HepG2 (cell line): ENCODE measurements around the gene DSCAM. TPM values are rescaled to one million over a fixed set of nuclear protein-coding genes. Genes with fewer than 3 reads are reported as not detected.

Experiments
- ATAC-seq: fragments of 200-7000 bp; cut with Tn5 transposase; 3 replicates; pipeline ENCODE4 v1.9.1; 2020; ENCODE audit warnings: mild to moderate bottlenecking, moderate library complexity
- BruUV-seq: library from RNA; stranded (reverse); fragments of 400-500 nt; replicated peaks from 2 replicates; lab custom pipeline; 2021; lab: Mats Ljungman, UMichigan
- CTCF ChIA-PET: fragments of 300-600 bp; formaldehyde crosslinking; extraction: SDS; loops from one replicate; lab custom pipeline; 2021; ENCODE audit warnings: low total read pairs, inconsistent platforms, low intra/inter-chr PET ratio; lab: Yijun Ruan, JAX
- POLR2A ChIA-PET: fragments of 350-600 bp; sonication (Branson Sonifier 250); formaldehyde crosslinking; loops from one replicate; lab custom pipeline; 2020; ENCODE audit warnings: antibody characterized with exemption, inconsistent platforms; lab: Yijun Ruan, JAX
- DNase-seq: peaks from one replicate; pipeline ENCODE4 v3.0.0-alpha.2; 2015; ENCODE audit warnings: low spot score
- FAIRE-seq: peaks from 3 replicates; lab custom pipeline; 2011; peaks lifted over from hg19 to GRCh38; lab: Jason Lieb, UNC
- H2AFZ ChIP-seq: one replicate; pipeline ENCODE4 v1.6.1; 2011; ENCODE audit warnings: low read length, inconsistent platforms
- H3K27ac ChIP-seq: fragments of 300-600 bp; 3 replicates; pipeline ENCODE4 v1.8.0; 2011; ENCODE audit warnings: mixed run types, mild to moderate bottlenecking, mixed read lengths, low read length, inconsistent platforms; ENCODE audit not compliant: insufficient read depth; ENCODE audit errors: extremely low read length
- H3K27me3 ChIP-seq, 2 experiments: fragments of 200-600 bp in 1 of 2; 2 replicates in 1 of 2; 3 replicates in 1 of 2; pipeline versions ENCODE4 v1.6.0 to v1.8.0; 2011; ENCODE audit warnings: low read length in 2 of 2, mild to moderate bottlenecking in 2 of 2, moderate library complexity in 2 of 2, inconsistent platforms in 1 of 2; ENCODE audit not compliant: insufficient read depth in 2 of 2, control insufficient read depth in 1 of 2
- H3K36me3 ChIP-seq, 2 experiments: fragments of 200-600 bp in 1 of 2; replicated peaks in 1 of 2; 2 replicates in 1 of 2; 3 replicates in 1 of 2; pipeline versions ENCODE4 v1.5.1 to v1.8.0; 2011; ENCODE audit warnings: low read length in 2 of 2, inconsistent platforms in 1 of 2; ENCODE audit not compliant: insufficient read depth in 2 of 2, control insufficient read depth in 1 of 2
- H3K4me1 ChIP-seq: 2 replicates; pipeline ENCODE4 v1.5.1; 2012; ENCODE audit warnings: low read length, inconsistent platforms; ENCODE audit not compliant: insufficient read depth
- H3K4me2 ChIP-seq: 2 replicates; pipeline ENCODE4 v1.6.0; 2011; ENCODE audit warnings: low read depth, low read length, inconsistent platforms
- H3K4me3 ChIP-seq, 3 experiments: fragments of 200-600 bp in 1 of 3; sonication (generic), shearing (Covaris generic) in 1 of 3; replicated peaks in 1 of 3; 2 replicates each; pipeline ENCODE4 v1.5.1; 2011 to 2016; ENCODE audit warnings: low read length in 3 of 3, inconsistent platforms in 2 of 3, low read depth in 2 of 3, mild to moderate bottlenecking in 2 of 3, control low read depth in 1 of 3, mixed read lengths in 1 of 3; ENCODE audit not compliant: insufficient read depth in 1 of 3
- H3K79me2 ChIP-seq: one replicate; pipeline ENCODE4 v1.6.1; 2011; ENCODE audit warnings: low read length, inconsistent platforms; ENCODE audit not compliant: insufficient read depth
- H3K9ac ChIP-seq: 2 replicates; pipeline ENCODE4 v1.6.0; 2011; ENCODE audit warnings: mild to moderate bottlenecking, low read depth, low read length, inconsistent platforms; ENCODE audit not compliant: insufficient read depth
- H3K9me3 ChIP-seq: 2 replicates; pipeline ENCODE4 v1.5.1; 2012; ENCODE audit warnings: mild to moderate bottlenecking, low read length
- H4K20me1 ChIP-seq: 2 replicates; pipeline ENCODE4 v1.6.0; 2011; ENCODE audit warnings: inconsistent platforms, mild to moderate bottlenecking, low read length, moderate library complexity; ENCODE audit not compliant: insufficient read depth
- FOXK1 ChIP-seq: sonication (generic); formaldehyde crosslinking; IDR thresholded peaks from 2 replicates; pipeline ENCODE4 v1.4.0; 2020; ENCODE audit warnings: low read depth, missing genetic modification reagents, borderline replicate concordance
- KLF9 ChIP-seq: IDR thresholded peaks from 2 replicates; pipeline ENCODE4 v1.6.1; 2016; ENCODE audit warnings: low read depth
- SCMH1 ChIP-seq: sonication (generic); formaldehyde crosslinking; IDR thresholded peaks from 2 replicates; pipeline ENCODE4 v1.9.0; 2021; ENCODE audit warnings: missing genetic modification reagents, mild to moderate bottlenecking, borderline replicate concordance
- SP2 ChIP-seq: sonication (generic); formaldehyde crosslinking; IDR thresholded peaks from 2 replicates; pipeline ENCODE4 v1.5.1; 2020; ENCODE audit warnings: mild to moderate bottlenecking, missing genetic modification reagents
- THAP8 ChIP-seq: sonication (generic); formaldehyde crosslinking; IDR thresholded peaks from 2 replicates; pipeline ENCODE4 v1.5.1; 2020; ENCODE audit warnings: missing genetic modification reagents, mild to moderate bottlenecking, borderline replicate concordance
- ZBTB3 ChIP-seq: sonication (generic); formaldehyde crosslinking; IDR thresholded peaks from 2 replicates; pipeline ENCODE4 v1.4.0; 2020; ENCODE audit warnings: low read depth, mild to moderate bottlenecking, moderate library complexity, missing genetic modification reagents, borderline replicate concordance
- ZNF563 ChIP-seq: sonication (generic); formaldehyde crosslinking; IDR thresholded peaks from 2 replicates; pipeline ENCODE4 v1.8.0; 2022; ENCODE audit warnings: mild to moderate bottlenecking, moderate library complexity, missing genetic modification reagents
- ZNF792 ChIP-seq: IDR thresholded peaks from 2 replicates; pipeline ENCODE4 v1.6.1; 2016
- WGBS: methylation state at CpG from one replicate; pipeline ENCODE4 v1.1.6; 2017; ENCODE audit warnings: low lambda C conversion rate; 5-methylcytosine and 5-hydroxymethylcytosine counted together
- in situ Hi-C: cut with HindIII; loops from 2 replicates; pipeline ENCODE4 v1.10.0; 2017; ENCODE audit warnings: low pct_unique_long_range_greater_than_20kb; ENCODE audit not compliant: extremely low pct_ligation_motif_present
- intact Hi-C: fragments of 100-400 bp; cut with micrococcal nuclease; formaldehyde crosslinking; loops from one replicate; pipeline ENCODE4 v1.10.0; 2022; ENCODE audit not compliant: unreplicated experiment
- polyA plus RNA-seq, 8 experiments: library from polyadenylated mRNA; depleted of rRNA in 3 of 8; stranded (reverse) in 7 of 8; unstranded in 1 of 8; fragments of >200 nt; fragmentation: Illumina TruSeq in 4 of 8; extraction: Trizol in 4 of 8; gene quantifications; 2 replicates each; pipeline versions ENCODE4 v1.2.1 to v1.2.3, GENCODE V29; 2011 to 2016; ENCODE audit warnings: low read depth in 4 of 8, missing spikeins in 1 of 8, mixed read lengths in 1 of 8; ENCODE audit not compliant: insufficient read depth in 1 of 8
- total RNA-seq, 5 experiments: library from RNA; depleted of rRNA; stranded (reverse); fragments of >200 nt; fragmentation: Illumina TruSeq; extraction: Trizol; gene quantifications; 2 replicates each; pipeline ENCODE4 v1.2.3, GENCODE V29; 2016; ENCODE audit warnings: low read depth in 1 of 5
- TF ChIP-seq, protein P1 (sequence below): sonication (generic); formaldehyde crosslinking; IDR thresholded peaks from 2 replicates; pipeline ENCODE4 v1.4.0; 2020; ENCODE audit warnings: mild to moderate bottlenecking, missing genetic modification reagents, borderline replicate concordance
- TF ChIP-seq, protein P2 (sequence below): sonication (generic); formaldehyde crosslinking; IDR thresholded peaks from 2 replicates; pipeline ENCODE4 v1.4.0; 2020; ENCODE audit warnings: missing genetic modification reagents

DSCAM gene
- total and polyA plus RNA-seq, 2 of the 13 experiments (the other 11 are each of a cell fraction or from before 2014, with no cell fraction given): not detected

- Histone ChIP-seq H3K27ac (no peak overlapping the region), H3K79me2 (no peaks in the 10 kb centered on the region), H3K27me3 (no peaks in the 10 kb centered on the region), H3K4me1 (no peaks in the 10 kb centered on the region), H3K4me3 (no peak overlapping the region), H3K36me3 (no peaks in the 10 kb centered on the region), H3K4me2 (no peak overlapping the region), H2AFZ (no peak overlapping the region), H4K20me1 (no peaks in the 10 kb centered on the region), H3K9ac (no peak overlapping the region), H3K9me3 (peaks cover 88% of the 10 kb centered on the region)
- ATAC-seq: no peak
- BruUV-seq: no TSS peak
- TF ChIP-seq ZNF563 (CRISPR knock-in tag) (no peak), SCMH1 (CRISPR knock-in tag) (no peak), THAP8 (CRISPR knock-in tag) (no peak), ZBTB3 (CRISPR knock-in tag) (no peak), KLF9 (CRISPR knock-in tag) (no peak), FOXK1 (CRISPR knock-in tag) (no peak), SP2 (no peak), ZNF792 (CRISPR knock-in tag) (no peak)
- TF ChIP-seq, protein P1, sequence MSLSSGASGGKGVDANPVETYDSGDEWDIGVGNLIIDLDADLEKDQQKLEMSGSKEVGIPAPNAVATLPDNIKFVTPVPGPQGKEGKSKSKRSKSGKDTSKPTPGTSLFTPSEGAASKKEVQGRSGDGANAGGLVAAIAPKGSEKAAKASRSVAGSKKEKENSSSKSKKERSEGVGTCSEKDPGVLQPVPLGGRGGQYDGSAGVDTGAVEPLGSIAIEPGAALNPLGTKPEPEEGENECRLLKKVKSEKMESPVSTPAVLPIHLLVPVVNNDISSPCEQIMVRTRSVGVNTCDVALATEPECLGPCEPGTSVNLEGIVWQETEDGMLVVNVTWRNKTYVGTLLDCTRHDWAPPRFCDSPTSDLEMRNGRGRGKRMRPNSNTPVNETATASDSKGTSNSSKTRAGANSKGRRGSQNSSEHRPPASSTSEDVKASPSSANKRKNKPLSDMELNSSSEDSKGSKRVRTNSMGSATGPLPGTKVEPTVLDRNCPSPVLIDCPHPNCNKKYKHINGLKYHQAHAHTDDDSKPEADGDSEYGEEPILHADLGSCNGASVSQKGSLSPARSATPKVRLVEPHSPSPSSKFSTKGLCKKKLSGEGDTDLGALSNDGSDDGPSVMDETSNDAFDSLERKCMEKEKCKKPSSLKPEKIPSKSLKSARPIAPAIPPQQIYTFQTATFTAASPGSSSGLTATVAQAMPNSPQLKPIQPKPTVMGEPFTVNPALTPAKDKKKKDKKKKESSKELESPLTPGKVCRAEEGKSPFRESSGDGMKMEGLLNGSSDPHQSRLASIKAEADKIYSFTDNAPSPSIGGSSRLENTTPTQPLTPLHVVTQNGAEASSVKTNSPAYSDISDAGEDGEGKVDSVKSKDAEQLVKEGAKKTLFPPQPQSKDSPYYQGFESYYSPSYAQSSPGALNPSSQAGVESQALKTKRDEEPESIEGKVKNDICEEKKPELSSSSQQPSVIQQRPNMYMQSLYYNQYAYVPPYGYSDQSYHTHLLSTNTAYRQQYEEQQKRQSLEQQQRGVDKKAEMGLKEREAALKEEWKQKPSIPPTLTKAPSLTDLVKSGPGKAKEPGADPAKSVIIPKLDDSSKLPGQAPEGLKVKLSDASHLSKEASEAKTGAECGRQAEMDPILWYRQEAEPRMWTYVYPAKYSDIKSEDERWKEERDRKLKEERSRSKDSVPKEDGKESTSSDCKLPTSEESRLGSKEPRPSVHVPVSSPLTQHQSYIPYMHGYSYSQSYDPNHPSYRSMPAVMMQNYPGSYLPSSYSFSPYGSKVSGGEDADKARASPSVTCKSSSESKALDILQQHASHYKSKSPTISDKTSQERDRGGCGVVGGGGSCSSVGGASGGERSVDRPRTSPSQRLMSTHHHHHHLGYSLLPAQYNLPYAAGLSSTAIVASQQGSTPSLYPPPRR: no peak
- TF ChIP-seq, protein P2, sequence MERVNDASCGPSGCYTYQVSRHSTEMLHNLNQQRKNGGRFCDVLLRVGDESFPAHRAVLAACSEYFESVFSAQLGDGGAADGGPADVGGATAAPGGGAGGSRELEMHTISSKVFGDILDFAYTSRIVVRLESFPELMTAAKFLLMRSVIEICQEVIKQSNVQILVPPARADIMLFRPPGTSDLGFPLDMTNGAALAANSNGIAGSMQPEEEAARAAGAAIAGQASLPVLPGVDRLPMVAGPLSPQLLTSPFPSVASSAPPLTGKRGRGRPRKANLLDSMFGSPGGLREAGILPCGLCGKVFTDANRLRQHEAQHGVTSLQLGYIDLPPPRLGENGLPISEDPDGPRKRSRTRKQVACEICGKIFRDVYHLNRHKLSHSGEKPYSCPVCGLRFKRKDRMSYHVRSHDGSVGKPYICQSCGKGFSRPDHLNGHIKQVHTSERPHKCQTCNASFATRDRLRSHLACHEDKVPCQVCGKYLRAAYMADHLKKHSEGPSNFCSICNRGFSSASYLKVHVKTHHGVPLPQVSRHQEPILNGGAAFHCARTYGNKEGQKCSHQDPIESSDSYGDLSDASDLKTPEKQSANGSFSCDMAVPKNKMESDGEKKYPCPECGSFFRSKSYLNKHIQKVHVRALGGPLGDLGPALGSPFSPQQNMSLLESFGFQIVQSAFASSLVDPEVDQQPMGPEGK (CRISPR knock-in tag): no peak
- WGBS: 63% methylated on average over 4 of the region's 4 CpGs
- in situ Hi-C loops: no loop called here
- ChIA-PET POLR2A (no interaction called here), CTCF (no interaction called here)
- intact Hi-C loops: no loop called here
- FAIRE-seq: no peak
- DNase-seq: no peak
Measured at GRCh38 chr21:40070871-40071270, 776.1 kb downstream of the DSCAM start.
